DND-41 (cell line): ENCODE data around the gene MIOX.

ENCODE experiments used
- ATAC-seq: fragments of 200-7000 bp; cut with Tn5 transposase; 3 replicates; pipeline ENCODE4 v1.9.1; 2021; ENCODE audit warnings: low read depth; ENCODE audit not compliant: insufficient read depth
- DNase-seq: peaks from one replicate; pipeline ENCODE4 v3.0.0-alpha.2; 2020
- H2AFZ ChIP-seq: 2 replicates; pipeline ENCODE4 v1.6.0; 2012; ENCODE audit warnings: low read depth, low read length
- H3K27ac ChIP-seq: 2 replicates; pipeline ENCODE4 v1.5.1; 2012; ENCODE audit warnings: low read length, inconsistent platforms
- H3K27me3 ChIP-seq: fragments of 200-600 bp; sonication (generic); 2 replicates; pipeline ENCODE4 v1.6.0; 2012; ENCODE audit warnings: low read length, mild to moderate bottlenecking, inconsistent platforms; ENCODE audit not compliant: insufficient read depth, poor library complexity
- H3K36me3 ChIP-seq: 2 replicates; pipeline ENCODE4 v1.5.1; 2012; ENCODE audit warnings: low read length, inconsistent platforms; ENCODE audit not compliant: insufficient read depth
- H3K4me1 ChIP-seq: 2 replicates; pipeline ENCODE4 v1.5.1; 2012; ENCODE audit warnings: mild to moderate bottlenecking, low read length; ENCODE audit not compliant: insufficient read depth
- H3K4me2 ChIP-seq: 2 replicates; pipeline ENCODE4 v1.6.0; 2012; ENCODE audit warnings: mild to moderate bottlenecking, moderate library complexity, low read length, inconsistent platforms; ENCODE audit not compliant: insufficient read depth
- H3K4me3 ChIP-seq, 2 experiments: fragments of 200-600 bp in 1 of 2; shearing (Covaris generic) in 1 of 2; 2 replicates each; pipeline ENCODE4 v1.5.1; 2012 to 2016; ENCODE audit warnings: inconsistent platforms in 2 of 2, low read length in 2 of 2, mild to moderate bottlenecking in 2 of 2, low read depth in 1 of 2, moderate library complexity in 1 of 2
- H3K79me2 ChIP-seq: 2 replicates; pipeline ENCODE4 v1.6.0; 2012; ENCODE audit warnings: low read length, inconsistent platforms; ENCODE audit not compliant: insufficient read depth
- H3K9ac ChIP-seq: 2 replicates; pipeline ENCODE4 v1.6.0; 2012; ENCODE audit warnings: low read depth, mild to moderate bottlenecking, inconsistent platforms, low read length, moderate library complexity
- H3K9me3 ChIP-seq: 2 replicates; pipeline ENCODE4 v1.5.1; 2012; ENCODE audit warnings: low read length, moderate library complexity, mild to moderate bottlenecking, inconsistent platforms; ENCODE audit not compliant: insufficient read depth, severe bottlenecking
- H4K20me1 ChIP-seq: 2 replicates; pipeline ENCODE4 v1.6.0; 2012; ENCODE audit warnings: low read length; ENCODE audit not compliant: insufficient read depth
- EZH2 ChIP-seq: IDR thresholded peaks from 3 replicates; pipeline ENCODE4 v1.6.1; 2012; ENCODE audit warnings: borderline replicate concordance, low read depth, mild to moderate bottlenecking, moderate library complexity, low read length, inconsistent platforms; ENCODE audit not compliant: severe bottlenecking
- TF ChIP-seq, protein P1 (sequence below): IDR thresholded peaks from 2 replicates; pipeline ENCODE4 v1.5.1; 2012; ENCODE audit warnings: borderline replicate concordance, low read length, moderate library complexity, mild to moderate bottlenecking; ENCODE audit not compliant: poor library complexity, severe bottlenecking; ENCODE audit errors: extremely low read depth

MIOX gene

DNA sequence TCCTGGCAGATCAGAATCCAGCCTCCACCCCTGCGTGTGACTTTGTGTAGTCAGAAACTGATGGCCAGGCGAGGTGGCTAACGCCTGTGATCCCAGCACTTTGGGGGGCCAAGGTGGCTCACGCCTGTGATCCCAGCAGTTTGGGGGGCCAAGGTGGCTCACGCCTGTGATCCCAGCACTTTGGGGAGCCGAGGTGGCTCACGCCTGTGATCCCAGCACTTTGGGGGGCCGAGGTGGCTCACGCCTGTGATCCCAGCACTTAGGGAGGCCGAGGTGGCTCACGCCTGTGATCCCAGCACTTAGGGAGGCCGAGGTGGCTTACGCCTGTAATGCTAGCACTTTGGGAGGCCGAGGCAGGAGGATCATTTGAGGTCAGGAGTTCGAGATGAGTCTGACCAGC lies 26.5 kb downstream of the MIOX start:
- H3K27me3 ChIP-seq: no peaks in the 10 kb centered on the region
- DNase-seq (no peak), ATAC-seq (no peak)
- peaks cover 34% of the 10 kb centered on the region for H3K4me1 ChIP-seq
- no peak overlapping the region for H3K4me3 ChIP-seq
- H3K9ac ChIP-seq: 0 out of 2 replicates have a peak overlapping the region, but pooled peaks have one; percentile 5
- TF ChIP-seq, protein P1, sequence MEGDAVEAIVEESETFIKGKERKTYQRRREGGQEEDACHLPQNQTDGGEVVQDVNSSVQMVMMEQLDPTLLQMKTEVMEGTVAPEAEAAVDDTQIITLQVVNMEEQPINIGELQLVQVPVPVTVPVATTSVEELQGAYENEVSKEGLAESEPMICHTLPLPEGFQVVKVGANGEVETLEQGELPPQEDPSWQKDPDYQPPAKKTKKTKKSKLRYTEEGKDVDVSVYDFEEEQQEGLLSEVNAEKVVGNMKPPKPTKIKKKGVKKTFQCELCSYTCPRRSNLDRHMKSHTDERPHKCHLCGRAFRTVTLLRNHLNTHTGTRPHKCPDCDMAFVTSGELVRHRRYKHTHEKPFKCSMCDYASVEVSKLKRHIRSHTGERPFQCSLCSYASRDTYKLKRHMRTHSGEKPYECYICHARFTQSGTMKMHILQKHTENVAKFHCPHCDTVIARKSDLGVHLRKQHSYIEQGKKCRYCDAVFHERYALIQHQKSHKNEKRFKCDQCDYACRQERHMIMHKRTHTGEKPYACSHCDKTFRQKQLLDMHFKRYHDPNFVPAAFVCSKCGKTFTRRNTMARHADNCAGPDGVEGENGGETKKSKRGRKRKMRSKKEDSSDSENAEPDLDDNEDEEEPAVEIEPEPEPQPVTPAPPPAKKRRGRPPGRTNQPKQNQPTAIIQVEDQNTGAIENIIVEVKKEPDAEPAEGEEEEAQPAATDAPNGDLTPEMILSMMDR: no peak
- no peak for TF ChIP-seq EZH2
- peaks cover 92% of the 10 kb centered on the region for H3K79me2 ChIP-seq
- no peak overlapping the region for H3K27ac ChIP-seq
- no peak overlapping the region for H2AFZ ChIP-seq
- no peaks in the 10 kb centered on the region for H3K9me3 ChIP-seq
- peaks cover 61% of the 10 kb centered on the region for H3K36me3 ChIP-seq
- H3K4me2 ChIP-seq: 0 out of 2 replicates have a peak overlapping the region, but pooled peaks have one; percentile 21
- H4K20me1 ChIP-seq: peaks cover 67% of the 10 kb centered on the region

DNA sequence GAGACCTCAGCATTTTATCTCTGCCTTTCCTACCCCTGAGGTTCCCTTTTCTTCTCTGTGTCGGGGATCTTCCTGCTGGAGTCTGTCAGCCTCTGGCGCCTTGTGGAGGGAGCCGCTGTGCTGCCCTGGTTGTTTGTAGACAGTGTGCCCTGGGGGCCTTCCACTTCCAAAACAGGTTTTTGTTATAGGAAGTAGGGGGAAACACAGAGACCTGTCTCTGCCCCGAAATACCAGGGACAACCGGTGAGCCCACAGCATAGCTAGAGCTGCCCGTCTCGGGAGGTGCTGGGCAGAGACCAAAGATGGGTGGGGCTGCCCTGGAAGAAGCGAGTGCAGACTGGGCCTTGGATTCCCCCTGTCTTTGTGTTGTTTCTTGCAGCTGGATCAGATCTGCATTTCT lies 29.4 kb downstream of the MIOX start:
- Histone ChIP-seq H3K27ac (peak overlapping the region; percentile 40; the same call in 1 of the 2 replicates), H2AFZ (no peak overlapping the region), H3K9me3 (no peaks in the 10 kb centered on the region), H3K9ac (no peak overlapping the region), H3K27me3 (no peaks in the 10 kb centered on the region), H3K4me2 (no peak overlapping the region), H3K4me1 (peaks cover 14% of the 10 kb centered on the region), H3K36me3 (peaks cover 75% of the 10 kb centered on the region), H4K20me1 (peaks cover 69% of the 10 kb centered on the region), H3K79me2 (peaks cover 67% of the 10 kb centered on the region), H3K4me3 (no peak overlapping the region)
- DNase-seq (no peak), ATAC-seq (no peak)
- no peak for TF ChIP-seq EZH2
- TF ChIP-seq, protein P1: no peak

DNA sequence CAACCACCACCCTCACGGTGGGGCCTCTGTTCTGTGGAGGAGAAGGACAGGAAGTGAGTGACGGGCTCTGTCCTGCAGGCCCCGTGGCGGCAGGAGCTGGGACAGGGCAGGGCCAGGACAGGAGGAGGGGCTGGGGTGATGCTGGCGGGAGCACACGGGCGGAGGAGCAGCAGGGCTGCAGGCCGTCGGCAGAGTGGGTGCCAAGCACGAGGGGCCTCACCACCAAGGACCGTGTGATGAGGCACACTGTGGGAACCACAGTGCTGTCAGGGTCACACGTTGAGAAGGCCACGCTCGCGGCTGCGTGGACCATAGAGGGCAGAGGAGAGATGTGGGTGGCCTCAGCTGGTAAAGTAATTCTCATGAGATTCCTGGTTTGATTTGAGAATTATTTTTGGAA lies 30.2 kb downstream of the MIOX start:
- no peak overlapping the region for H2AFZ ChIP-seq
- H3K27me3 ChIP-seq: no peaks in the 10 kb centered on the region
- H3K4me2 ChIP-seq: no peak overlapping the region
- H3K9me3 ChIP-seq: no peaks in the 10 kb centered on the region
- peaks cover 73% of the 10 kb centered on the region for H4K20me1 ChIP-seq
- H3K27ac ChIP-seq: no peak overlapping the region
- ATAC-seq (no peak), DNase-seq (no peak)
- no peak overlapping the region for H3K4me3 ChIP-seq
- peaks cover 82% of the 10 kb centered on the region for H3K36me3 ChIP-seq
- no peak for TF ChIP-seq EZH2
- TF ChIP-seq, protein P1: no peak
- H3K9ac ChIP-seq: no peak overlapping the region
- peaks cover 63% of the 10 kb centered on the region for H3K79me2 ChIP-seq
- peaks cover 14% of the 10 kb centered on the region for H3K4me1 ChIP-seq
